Kasumi-1 (cell line): ENCODE data around the gene KIRREL3.
A peak's percentile ranks its signal among the peaks of the same experiment; 100 is the strongest.
"Not testable (repeated sequence)": the region's sequence is repeated elsewhere in the genome, so short reads cannot be mapped to it uniquely, and the experiment has no call there.

Source experiments
- DNase-seq, 2 experiments: peaks; one replicate each; lab custom pipeline; 2025; lab: John Stamatoyannopoulos, UW

Gene KIRREL3

GRCh38 chr11:126403022-126403581 lies 597.5 kb downstream of the KIRREL3 start:
- no peak for DNase-seq

- DNase-seq, result no peak
Observed at GRCh38 chr11:126400479-126400878, 600.1 kb downstream of the KIRREL3 start.

GRCh38 chr11:126400019-126400418 lies 600.6 kb downstream of the KIRREL3 start:
- DNase-seq, result no peak

- no peak for DNase-seq
Observed at GRCh38 chr11:126398721-126399120, 601.8 kb downstream of the KIRREL3 start.

- DNase-seq, result no peak
Observed at GRCh38 chr11:126398296-126398695, 602.3 kb downstream of the KIRREL3 start.

DNA sequence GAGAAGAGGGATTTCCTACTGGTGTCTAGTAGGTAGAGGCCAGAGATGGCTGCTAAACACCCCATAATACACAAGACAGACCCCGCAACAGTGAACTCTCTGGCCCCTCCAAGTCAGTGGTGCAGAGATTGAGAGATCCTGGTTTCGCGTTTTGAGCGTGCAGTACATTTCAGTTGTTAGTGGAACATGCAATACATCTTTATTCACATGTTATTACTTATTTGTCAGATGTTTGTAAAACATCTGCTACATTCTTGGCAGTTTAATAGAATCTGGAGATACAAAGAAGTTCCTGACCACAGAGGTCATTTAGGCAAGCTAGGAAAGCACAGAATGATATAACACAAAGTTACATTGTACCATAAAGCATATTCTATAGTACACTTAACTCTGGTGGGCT lies 603.6 kb downstream of the KIRREL3 start:
- no peak for DNase-seq

GRCh38 chr11:126396266-126396665 lies 604.3 kb downstream of the KIRREL3 start:
- DNase-seq, result not testable (repeated sequence)

DNA sequence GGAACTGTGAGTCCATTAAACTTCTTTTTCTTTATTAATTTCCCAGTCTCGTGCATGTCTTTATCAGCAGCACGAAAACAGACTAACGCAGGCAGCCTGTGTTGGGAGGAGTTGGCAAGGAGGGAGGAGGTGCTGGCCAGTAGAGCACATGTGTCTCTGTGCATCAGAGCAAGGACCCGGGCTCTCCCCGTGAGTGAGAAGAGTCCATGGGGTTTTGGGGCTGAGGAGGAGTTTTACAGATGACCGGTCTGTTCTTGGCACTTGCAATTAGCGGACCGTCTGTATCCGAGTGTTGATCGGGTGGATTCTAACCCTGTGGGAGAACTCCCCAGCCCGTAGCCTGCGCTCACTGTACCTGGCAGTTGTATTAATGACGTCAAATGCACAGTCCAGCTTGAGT lies 604.8 kb downstream of the KIRREL3 start:
- not testable (repeated sequence) for DNase-seq

DNA sequence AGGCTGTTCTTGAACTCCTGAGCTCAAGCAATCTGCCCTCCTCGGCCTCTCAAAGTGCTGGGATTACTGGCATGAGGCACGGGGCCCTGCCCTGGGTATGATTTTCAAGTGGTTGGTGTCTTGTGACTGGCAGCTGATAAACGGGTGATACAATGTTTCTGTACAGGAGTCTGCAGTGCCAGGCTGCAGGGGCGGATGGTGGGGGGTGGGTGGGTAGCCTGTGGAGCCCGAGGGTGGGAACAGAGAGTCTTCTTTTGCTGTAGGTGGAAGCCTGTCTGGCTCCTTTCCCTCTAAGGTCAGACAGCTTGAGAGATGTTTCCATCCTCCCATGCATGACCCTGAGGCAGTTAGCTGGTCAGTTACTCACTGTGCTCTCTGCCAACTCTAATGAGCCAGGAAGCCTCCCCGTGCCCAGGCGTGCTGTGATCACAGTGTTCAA lies 605.9 kb downstream of the KIRREL3 start:
- DNase-seq, result not testable (repeated sequence)

- no peak for DNase-seq
Observed at GRCh38 chr11:126394036-126394435, 606.5 kb downstream of the KIRREL3 start.

- no peak for DNase-seq
Observed at GRCh38 chr11:126393143-126393542, 607.4 kb downstream of the KIRREL3 start.

- DNase-seq, result peak; percentile 98 to 99
Observed at GRCh38 chr11:126392633-126393013, 607.9 kb downstream of the KIRREL3 start.

- peak; percentile 55 to 77 for DNase-seq
Observed at GRCh38 chr11:126391970-126392632, 608.5 kb downstream of the KIRREL3 start.

DNA sequence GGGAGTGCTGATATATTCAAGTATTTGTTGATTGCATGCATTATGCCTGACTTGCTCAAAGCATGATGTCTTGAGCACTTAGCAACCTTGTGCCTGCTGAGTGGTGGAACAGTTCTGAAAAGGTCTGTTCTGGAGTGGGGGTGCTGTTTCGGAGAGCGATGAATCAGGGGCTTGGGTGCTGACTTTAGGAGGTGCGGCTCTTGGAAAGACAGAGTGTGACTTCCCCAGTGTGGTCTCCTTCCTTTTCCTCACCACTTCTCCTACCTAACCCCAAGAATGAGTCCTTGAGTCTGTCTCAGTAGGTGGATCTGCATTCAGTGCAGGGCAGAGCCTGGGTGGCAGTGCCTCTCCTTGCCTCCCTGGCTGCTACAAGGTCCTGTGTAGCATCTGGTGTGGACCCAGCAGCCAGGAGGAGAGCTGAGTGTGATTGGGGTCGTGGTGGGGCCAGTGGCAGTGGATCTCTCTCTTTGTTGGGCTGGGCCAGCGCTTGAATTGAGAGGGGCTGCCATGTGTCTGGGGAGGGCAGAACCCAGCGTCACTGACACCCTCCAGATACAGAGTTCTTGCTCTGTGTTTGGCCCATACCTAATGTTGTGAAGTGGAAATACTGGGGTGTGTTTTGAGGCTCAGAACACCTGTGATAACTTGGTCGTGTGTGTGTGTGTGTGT lies 609.1 kb downstream of the KIRREL3 start:
- peak; percentile 32 to 36 for DNase-seq

- no peak for DNase-seq
Observed at GRCh38 chr11:126390272-126390867, 610.2 kb downstream of the KIRREL3 start.

- no peak for DNase-seq
Observed at GRCh38 chr11:126387857-126388256, 612.7 kb downstream of the KIRREL3 start.

DNA sequence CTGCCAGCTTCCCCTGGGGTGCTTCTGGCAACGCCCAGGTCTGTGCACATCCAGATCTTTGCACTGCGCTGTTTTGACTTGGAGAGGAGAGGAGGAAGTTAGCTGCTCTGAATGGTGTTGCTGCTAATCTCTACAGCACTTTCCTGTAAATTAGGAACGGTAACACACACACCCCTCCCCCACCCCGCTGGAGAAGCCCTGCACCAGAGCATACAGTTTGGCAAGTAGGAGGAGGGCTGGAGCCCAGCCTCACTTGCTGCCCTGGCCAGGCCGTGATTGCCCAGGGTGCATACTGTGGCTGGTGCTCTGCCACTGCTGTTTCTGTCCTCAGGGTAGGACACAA lies 613.9 kb downstream of the KIRREL3 start:
- peak; percentile 74 to 85 for DNase-seq

DNA sequence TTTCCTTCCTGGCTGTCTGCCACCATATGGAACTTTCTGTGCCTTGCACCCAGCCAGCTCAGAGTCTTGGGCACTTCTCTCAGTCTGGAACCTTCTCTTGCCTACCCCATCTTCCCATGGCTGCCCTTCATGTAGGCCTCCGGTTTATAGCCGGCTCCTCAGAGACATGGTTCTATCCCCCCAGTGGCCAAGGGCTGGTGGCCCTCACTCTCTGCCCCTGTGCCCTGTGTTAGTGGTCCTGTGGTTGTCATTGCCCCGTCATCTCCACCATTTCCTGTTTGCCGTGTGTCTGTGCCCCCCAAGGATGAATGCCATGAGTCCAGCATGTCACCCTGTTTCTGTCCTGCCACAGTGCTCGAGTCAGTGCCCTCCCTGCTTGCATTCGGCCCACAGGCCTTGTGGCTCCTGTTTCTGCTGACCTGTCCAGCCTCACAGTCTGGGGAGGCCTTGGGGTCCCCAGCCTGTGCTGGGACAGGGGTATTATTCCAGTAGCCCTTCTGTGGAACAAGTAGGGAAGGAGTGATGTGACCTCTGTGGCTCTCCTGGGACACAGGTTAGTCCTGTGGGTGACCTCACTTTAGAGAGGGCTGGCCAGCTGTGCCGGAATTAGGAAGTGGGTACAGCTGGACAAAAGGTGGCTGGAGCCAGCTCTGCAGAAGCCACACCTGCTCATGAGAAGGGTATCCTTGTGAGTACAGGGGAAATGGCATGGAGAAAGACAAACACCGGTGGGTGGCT lies 614.4 kb downstream of the KIRREL3 start:
- no peak for DNase-seq

DNA sequence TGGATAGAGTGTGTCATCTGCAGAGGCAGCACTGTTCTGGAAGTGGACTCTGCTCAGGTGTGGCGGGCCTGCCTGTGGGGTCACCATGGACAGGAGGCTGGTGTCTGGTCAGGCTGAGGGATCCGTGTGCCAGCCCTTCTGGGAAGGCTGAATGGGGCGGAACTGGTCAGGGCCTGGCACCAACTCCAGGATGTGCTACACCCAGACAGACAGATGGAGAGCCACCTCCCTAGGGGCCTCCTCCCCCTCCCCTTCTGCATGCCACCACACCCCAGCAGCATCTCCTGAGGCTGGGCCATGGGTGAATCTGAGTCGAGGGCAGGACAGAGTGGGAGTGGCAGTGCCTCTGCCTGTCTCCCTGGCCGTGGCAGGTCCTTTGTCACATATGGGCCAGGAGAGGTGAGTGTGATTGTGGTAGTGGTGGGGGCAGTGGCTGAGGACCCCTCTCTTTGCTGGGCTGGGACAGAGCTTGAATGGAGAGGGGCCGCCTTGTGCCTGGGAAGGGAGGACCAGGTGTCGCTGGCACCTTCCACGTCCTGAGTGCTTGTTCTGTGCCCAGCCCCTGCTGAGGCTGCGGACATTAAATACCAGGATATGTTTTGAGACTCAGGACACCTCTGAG lies 616.0 kb downstream of the KIRREL3 start:
- no peak for DNase-seq

DNA sequence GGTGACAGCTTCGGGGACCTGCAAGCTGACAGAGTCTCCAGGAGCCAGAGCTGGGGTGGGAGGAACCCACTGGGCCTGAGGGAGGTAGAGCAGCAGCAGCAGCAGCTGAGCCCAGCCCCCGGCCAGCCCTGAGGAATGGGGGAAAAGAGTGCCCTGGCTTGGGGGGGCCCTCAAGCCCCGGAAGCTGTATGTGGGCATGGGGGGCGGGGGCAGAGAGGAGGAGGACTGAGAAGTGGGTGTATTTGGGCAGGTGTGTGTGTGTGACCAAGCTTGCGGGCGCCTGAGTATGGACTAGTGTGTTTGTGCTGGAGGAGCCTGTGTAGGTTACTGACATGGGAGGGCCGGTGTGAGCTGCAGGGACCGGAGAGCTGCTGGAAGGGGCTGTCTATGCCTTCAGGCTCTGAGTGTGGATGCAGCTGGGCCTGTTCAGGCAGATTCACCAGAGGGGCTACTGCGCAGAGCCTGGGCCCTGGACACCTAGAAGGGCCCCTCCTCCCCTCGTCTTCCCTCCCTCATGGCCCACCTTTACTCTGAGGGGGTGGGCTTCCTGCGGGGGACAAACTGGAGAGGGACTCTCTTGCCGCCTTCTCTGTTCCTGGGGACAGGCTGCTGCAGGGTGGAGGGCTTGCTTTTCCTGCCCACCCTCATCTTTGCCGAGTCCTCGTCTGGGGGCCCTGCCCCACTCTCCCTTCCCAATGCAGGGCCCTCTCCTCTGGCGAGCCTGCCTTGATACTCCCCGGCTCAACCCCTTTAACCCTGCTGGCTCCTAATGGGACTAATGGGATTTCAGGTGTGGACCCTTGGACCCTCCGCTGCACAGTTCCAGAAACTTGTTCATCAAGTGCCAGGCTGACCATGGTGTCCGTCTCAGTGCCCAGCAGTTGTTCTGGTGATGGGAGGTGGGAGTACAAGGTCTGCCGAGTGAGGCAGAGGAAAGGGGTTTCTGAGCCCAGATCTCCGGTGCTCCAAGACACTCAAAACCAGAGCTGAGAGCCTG lies 616.9 kb downstream of the KIRREL3 start:
- no peak for DNase-seq

DNA sequence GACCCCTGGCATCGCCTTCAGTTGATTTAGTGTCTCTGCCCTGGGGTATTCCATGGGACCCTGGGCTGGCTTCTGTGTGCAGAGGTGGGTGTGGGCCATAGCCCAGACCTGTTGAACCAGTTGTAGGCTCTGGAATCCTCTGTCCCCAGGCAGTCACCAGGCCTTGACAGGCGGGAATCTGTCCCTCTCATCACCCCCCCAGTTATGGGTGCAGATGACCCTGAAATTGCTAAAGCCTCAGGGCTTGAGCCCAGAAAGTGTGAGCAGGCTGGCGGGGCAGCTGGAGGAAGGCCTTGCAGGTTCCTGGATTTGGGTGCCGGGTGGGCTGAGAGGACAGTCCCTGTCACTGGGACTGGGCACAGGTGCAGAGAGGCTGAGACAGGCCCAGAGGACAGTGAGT lies 617.9 kb downstream of the KIRREL3 start:
- DNase-seq, result not testable (repeated sequence)
